GM18520 (cell line): Measurements from ENCODE around the gene JAKMIP1.
"Not testable (repeated sequence)": the region's sequence is repeated elsewhere in the genome, so short reads cannot be mapped to it uniquely, and the experiment has no call there.

Experiments
- ATAC-seq: cut with Tn5 transposase; IDR thresholded peaks from one replicate; pipeline ENCODE4 v1.9.1; 2021; ENCODE audit not compliant: unreplicated experiment

The JAKMIP1 gene

GRCh38 chr4:6150046-6150735 lies 50.2 kb downstream of the JAKMIP1 start:
- ATAC-seq, result no peak

- ATAC-seq, result no peak
Measured at GRCh38 chr4:6148506-6149205, 51.7 kb downstream of the JAKMIP1 start.

DNA sequence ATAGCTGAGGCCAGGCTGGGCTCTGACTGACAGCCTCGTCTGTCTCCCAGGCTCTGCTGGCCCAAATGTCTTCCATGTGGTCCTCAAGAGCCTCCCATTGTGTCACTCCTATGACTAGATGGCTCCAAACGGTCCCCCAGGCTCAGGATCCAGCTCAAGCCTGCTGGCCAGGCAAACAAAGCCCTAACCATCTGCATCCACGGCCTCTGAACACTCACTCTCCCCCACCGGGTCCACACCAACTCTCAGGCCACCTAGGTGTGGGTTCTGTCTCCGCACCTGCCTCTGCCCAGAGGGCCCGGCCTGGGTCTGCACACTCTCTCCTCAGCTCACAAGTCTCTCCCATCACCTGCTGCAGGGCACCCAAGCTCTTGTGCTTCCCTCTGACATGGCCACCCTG lies 52.9 kb downstream of the JAKMIP1 start:
- ATAC-seq, result no peak

DNA sequence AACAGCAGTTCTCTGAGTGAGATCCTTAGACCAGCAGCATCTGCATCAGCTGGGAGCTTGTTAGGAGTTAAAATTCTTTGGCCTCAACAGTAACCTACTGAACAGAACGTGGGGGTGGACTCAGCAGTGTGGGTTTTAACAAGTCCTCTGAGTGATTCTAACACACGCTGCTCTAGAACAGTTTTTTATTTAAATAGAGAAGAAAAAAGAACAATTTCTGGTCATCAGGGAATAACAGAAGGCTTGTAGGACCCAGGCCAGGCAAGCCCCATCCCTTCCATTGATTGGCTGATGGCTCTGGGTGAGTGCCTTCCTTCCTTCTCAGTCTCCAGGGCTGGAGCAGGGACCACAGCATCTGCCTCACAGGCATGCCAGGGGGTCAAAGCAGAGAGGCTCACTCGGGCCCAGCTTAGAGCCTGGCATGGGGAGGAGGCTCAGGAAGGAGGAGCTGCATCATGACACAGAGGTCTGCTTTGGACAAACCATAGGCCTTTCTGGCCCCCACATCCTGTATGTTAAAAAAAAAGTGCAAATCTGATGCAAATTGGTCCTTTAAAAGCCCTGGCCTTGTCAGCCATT lies 56.7 kb downstream of the JAKMIP1 start:
- no peak for ATAC-seq

GRCh38 chr4:6142935-6143602 lies 57.3 kb downstream of the JAKMIP1 start:
- ATAC-seq, result no peak

- no peak for ATAC-seq
Measured at GRCh38 chr4:6142511-6142910, 57.8 kb downstream of the JAKMIP1 start.

DNA sequence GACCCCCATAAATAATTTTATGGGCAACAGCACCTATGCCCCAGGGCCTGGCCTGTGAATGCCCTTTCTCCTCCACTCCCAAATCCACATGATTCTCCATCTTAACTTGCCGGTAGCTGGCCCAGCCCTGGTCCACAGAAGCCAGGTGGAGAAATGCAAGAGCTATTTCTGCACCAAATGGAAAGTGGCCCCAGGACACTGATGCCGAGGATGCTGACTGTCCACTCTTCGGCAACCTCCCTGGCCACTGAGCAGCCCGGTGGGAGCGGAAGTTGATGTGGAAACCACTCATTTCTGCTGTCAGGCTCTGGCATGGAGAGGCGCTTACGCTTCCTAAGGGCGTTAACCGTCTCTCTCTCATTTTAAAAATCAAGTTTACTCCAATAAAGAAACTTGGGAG lies 58.8 kb downstream of the JAKMIP1 start:
- ATAC-seq, result no peak

GRCh38 chr4:6141021-6141420 lies 59.3 kb downstream of the JAKMIP1 start:
- ATAC-seq, result not testable (repeated sequence)

DNA sequence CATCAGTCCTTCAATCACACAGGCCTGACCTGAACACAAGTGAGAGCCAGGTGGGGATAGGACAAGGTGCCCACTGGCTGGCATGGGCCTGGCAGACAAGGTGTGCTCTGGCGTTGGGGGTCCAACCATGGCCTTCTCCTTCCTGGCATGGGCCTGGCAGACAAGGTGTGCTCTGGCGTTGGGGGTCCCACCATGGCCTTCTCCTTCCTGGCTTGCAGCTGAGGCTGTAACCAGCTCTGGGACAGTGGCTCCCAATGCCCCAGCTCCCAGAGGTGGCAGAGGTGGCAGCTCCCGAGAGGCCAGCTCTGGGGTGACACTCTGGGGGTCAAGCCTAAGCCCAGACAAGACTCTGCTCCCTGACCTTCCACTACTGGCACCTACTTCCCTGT lies 62.6 kb downstream of the JAKMIP1 start:
- no peak for ATAC-seq

GRCh38 chr4:6137027-6137746 lies 63.2 kb downstream of the JAKMIP1 start:
- no peak for ATAC-seq

DNA sequence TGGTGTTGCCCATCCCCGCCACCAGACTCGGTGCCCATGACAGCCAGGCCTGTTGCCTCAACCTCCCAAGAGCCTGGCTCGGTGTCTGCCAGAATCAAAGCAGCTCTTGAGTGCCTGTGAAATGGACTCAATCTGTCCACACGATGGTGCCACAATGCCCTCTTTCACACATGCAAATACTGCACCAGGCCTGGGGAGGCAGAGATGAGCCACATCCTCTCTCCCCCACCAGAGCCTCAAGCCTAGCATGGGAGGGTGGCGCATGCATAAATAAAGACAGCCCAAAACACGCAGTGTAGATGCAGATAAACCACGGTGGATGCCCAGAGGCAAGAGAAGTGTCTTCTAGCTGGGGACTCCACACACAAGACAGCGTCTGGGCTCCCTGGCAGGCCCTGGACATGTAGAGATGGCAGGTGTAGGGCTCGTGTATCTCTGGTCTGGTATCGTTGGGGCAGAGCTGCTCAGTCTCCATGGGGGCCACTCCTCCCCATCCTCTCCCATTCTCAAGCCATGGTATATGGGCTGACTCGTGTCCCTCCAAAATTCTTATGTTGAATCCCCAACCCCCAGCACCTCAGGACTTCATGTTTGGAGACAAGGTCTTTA lies 65.6 kb downstream of the JAKMIP1 start:
- ATAC-seq, result peak; percentile 91

- ATAC-seq, result no peak
Measured at GRCh38 chr4:6132716-6133115, 67.6 kb downstream of the JAKMIP1 start.

GRCh38 chr4:6128221-6128850 lies 72.0 kb downstream of the JAKMIP1 start:
- ATAC-seq, result no peak

DNA sequence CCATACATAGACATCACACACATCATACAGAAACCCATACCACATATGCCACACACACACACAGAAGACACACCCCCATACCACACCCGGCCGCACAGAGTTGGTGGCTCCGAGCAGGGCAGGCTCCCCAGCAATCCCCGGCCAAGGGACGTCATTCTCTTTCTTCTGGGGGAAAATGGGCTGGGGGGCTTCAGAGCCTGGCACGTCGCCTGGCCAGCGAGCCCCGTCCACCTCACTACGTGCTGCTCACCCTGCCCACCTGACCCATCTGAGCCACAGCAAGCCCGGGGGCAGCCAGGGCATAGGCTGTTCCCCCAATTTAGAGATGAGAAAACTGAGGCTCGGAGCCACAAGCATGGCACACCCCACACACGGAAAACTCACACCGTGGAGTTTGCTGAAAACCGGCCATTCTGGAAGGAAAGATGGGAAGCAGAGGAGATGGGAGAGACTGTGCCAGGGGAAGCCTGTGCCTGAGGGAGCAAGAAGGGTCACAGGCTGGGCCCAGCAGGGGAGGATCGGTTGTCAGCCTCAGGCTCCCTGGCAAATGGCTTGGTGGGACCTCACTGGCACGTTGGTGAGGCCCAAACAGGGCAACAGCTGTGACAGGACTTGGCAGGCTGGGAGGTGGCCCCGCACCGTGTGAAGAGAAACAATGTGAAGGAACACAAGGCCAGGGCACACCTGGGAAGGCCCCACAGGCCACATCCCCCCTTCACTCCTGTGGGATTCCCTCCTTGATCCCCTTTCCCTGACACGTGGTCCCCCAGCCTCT lies 73.2 kb downstream of the JAKMIP1 start:
- ATAC-seq, result no peak

DNA sequence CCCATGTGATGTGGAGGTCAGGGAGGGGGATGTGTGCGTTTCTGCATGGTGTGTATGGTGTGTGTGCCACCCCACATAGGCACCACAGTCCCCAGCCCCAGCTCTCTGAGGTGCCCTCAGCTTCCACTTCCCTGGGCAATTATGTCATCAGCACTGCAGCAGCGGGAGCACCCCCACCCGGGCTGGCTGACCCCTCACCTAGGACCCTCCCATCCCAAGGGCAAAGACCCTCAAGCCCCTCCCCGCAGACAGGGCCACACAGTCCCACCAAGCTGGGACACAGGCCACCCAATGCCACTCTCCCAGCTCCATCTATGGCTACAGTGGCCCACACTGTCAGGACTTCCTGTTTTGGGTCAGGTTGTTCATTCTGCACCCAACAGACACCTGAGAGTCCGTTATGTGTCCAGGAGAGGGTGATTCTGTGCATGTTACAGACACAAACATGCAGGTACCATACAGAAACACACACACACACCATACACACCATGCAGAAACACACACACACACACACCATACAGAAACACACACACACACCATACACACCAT lies 75.2 kb downstream of the JAKMIP1 start:
- ATAC-seq, result no peak

- ATAC-seq, result no peak
Measured at GRCh38 chr4:6124386-6125102, 75.8 kb downstream of the JAKMIP1 start.

GRCh38 chr4:6123976-6124375 lies 76.4 kb downstream of the JAKMIP1 start:
- no peak for ATAC-seq

GRCh38 chr4:6123541-6123940 lies 76.8 kb downstream of the JAKMIP1 start:
- ATAC-seq, result no peak

- no peak for ATAC-seq
Measured at GRCh38 chr4:6123116-6123515, 77.2 kb downstream of the JAKMIP1 start.
